Parathyroid adenoma (tissue), 2 donors: ENCODE measurements around the gene CPS1.

ENCODE experiments used
- H2AFZ ChIP-seq: fragments of 300-600 bp; sonication (generic); one replicate; pipeline ENCODE4 v1.7.0; 2017; ENCODE audit warnings: antibody characterized with exemption, mild to moderate bottlenecking
- H3K27ac ChIP-seq: fragments of 300-600 bp; sonication (generic); one replicate; pipeline ENCODE4 v1.7.0; 2017
- H3K27me3 ChIP-seq: fragments of 300-600 bp; sonication (generic); one replicate; pipeline ENCODE4 v1.7.0; 2017; ENCODE audit warnings: low read length; ENCODE audit not compliant: control insufficient read depth, insufficient read depth
- H3K36me3 ChIP-seq: fragments of 300-600 bp; sonication (generic); one replicate; pipeline ENCODE4 v1.7.0; 2017; ENCODE audit warnings: low read length; ENCODE audit not compliant: control insufficient read depth, insufficient read depth
- H3K4me1 ChIP-seq: fragments of 300-600 bp; sonication (generic); one replicate; pipeline ENCODE4 v1.7.0; 2017; ENCODE audit warnings: control low read depth
- H3K4me2 ChIP-seq: fragments of 300-600 bp; sonication (generic); one replicate; pipeline ENCODE4 v1.7.0; 2017; ENCODE audit warnings: low read length
- H3K4me3 ChIP-seq: fragments of 300-600 bp; sonication (generic); one replicate; pipeline ENCODE4 v1.7.0; 2017; ENCODE audit warnings: low read depth, low read length
- H3K79me2 ChIP-seq: fragments of 300-600 bp; sonication (generic); one replicate; pipeline ENCODE4 v1.7.0; 2017; ENCODE audit warnings: control low read depth
- H3K9ac ChIP-seq: fragments of 300-600 bp; sonication (generic); one replicate; pipeline ENCODE4 v1.7.0; 2017; ENCODE audit warnings: mild to moderate bottlenecking
- H3K9me3 ChIP-seq: fragments of 300-600 bp; sonication (generic); one replicate; pipeline ENCODE4 v1.7.0; 2017; ENCODE audit warnings: low read length; ENCODE audit not compliant: control insufficient read depth
- CTCF ChIP-seq: fragments of 300-600 bp; sonication (generic); IDR thresholded peaks from one replicate; pipeline ENCODE4 v1.7.0; 2017; ENCODE audit warnings: antibody characterized with exemption, mild to moderate bottlenecking
- donor health status: primary hyperparathyroidism.

CPS1 gene

GRCh38 chr2:210617732-210618330 is 61.4 kb downstream of the CPS1 start:
- Histone ChIP-seq H3K79me2 (no peaks in the 10 kb centered on the region), H3K4me2 (no peak overlapping the region), H3K36me3 (no peaks in the 10 kb centered on the region), H3K27me3 (no peaks in the 10 kb centered on the region), H3K9ac (no peak overlapping the region), H3K9me3 (no peaks in the 10 kb centered on the region), H3K4me3 (no peak overlapping the region), H3K4me1 (no peaks in the 10 kb centered on the region), H3K27ac (no peak overlapping the region), H2AFZ (no peak overlapping the region)
- peak; percentile 57 for TF ChIP-seq CTCF

DNA sequence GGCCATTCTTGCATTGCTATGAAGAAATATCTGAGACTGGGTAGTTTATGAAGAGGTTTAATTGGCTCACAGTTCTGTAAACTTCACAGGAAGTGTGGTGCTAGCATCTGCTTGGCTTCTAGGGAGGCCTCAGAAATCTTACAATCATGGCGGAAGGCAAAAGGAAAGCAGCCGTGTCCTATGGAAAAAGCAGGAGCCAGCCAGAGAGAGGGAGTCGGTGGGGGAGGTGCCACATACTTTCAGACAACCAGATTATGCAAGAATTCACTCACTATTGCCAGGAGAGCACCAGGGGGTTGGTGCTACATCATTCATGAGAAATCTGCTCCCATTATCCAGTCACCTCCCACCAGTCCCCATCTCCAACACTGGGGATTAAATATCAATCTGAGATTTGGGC is 64.1 kb downstream of the CPS1 start:
- H3K36me3 ChIP-seq: no peaks in the 10 kb centered on the region
- H3K79me2 ChIP-seq: no peaks in the 10 kb centered on the region
- H3K27ac ChIP-seq: no peak overlapping the region
- H3K4me1 ChIP-seq: no peaks in the 10 kb centered on the region
- H3K9ac ChIP-seq: no peak overlapping the region
- no peak overlapping the region for H2AFZ ChIP-seq
- no peaks in the 10 kb centered on the region for H3K27me3 ChIP-seq
- H3K9me3 ChIP-seq: no peaks in the 10 kb centered on the region
- no peak for TF ChIP-seq CTCF
- H3K4me2 ChIP-seq: no peak overlapping the region
- H3K4me3 ChIP-seq: no peak overlapping the region

GRCh38 chr2:210623506-210623905 is 67.1 kb downstream of the CPS1 start:
- Histone ChIP-seq H3K36me3 (no peaks in the 10 kb centered on the region), H3K4me2 (no peak overlapping the region), H3K79me2 (no peaks in the 10 kb centered on the region), H3K9ac (no peak overlapping the region), H3K27me3 (no peaks in the 10 kb centered on the region), H2AFZ (no peak overlapping the region), H3K9me3 (no peaks in the 10 kb centered on the region), H3K4me3 (no peak overlapping the region), H3K4me1 (no peaks in the 10 kb centered on the region), H3K27ac (no peak overlapping the region)
- TF ChIP-seq CTCF: no peak

- H3K36me3 ChIP-seq: no peaks in the 10 kb centered on the region
- no peak overlapping the region for H3K4me2 ChIP-seq
- H3K27ac ChIP-seq: no peak overlapping the region
- H3K4me1 ChIP-seq: no peaks in the 10 kb centered on the region
- H3K9ac ChIP-seq: no peak overlapping the region
- no peak for TF ChIP-seq CTCF
- no peak overlapping the region for H2AFZ ChIP-seq
- H3K27me3 ChIP-seq: no peaks in the 10 kb centered on the region
- no peak overlapping the region for H3K4me3 ChIP-seq
- no peaks in the 10 kb centered on the region for H3K9me3 ChIP-seq
- H3K79me2 ChIP-seq: no peaks in the 10 kb centered on the region
These were observed 70.5 kb downstream of the CPS1 start for GRCh38 chr2:210626849-210627248.

DNA sequence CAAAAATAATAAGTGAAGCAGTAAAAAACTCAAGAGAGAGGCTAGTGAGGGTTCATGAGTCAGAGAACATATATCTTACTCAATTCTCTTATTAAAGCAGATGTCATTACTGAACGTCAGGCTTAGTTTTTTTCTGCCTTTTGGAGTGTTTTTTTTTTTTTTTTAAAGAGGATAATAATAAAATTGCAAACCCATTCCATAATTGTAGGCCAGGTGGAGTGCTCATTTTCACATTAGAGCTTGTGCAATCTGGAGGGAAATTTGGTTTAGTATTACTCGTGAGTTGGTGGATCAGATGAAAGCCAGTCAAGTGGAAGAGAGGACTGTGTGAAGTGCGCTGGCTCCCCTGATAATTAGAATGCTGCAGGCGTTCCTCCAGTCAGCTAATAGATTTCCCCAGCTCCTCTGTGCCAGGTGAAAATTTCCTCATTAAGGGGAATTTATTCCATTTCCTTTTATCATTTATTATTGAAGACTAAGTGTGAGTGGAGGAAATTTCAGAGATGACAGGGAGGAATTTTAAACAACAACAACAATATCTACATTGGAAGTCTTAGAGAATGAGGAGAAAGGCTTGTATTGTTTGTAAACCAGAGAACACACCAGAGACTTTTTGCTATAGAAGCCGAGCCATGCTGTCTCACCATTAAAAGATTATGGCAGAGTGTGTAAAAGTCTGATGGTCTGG is 74.6 kb downstream of the CPS1 start:
- TF ChIP-seq CTCF: no peak
- Histone ChIP-seq H3K4me3 (no peak overlapping the region), H3K9ac (no peak overlapping the region), H3K4me1 (no peaks in the 10 kb centered on the region), H3K79me2 (no peaks in the 10 kb centered on the region), H2AFZ (no peak overlapping the region), H3K36me3 (no peaks in the 10 kb centered on the region), H3K27me3 (no peaks in the 10 kb centered on the region), H3K4me2 (no peak overlapping the region), H3K27ac (no peak overlapping the region), H3K9me3 (no peaks in the 10 kb centered on the region)
